Neural progenitor cell (in vitro differentiated cells): ENCODE measurements around the gene PPM1F.

Experiments used
- CTCF ChIP-seq: fragments of 200-600 bp; sonication (generic); IDR thresholded peaks from 2 replicates; pipeline ENCODE4 v1.5.1; 2017; ENCODE audit warnings: antibody characterized with exemption, mild to moderate bottlenecking
- EZH2 ChIP-seq: fragments of 200-600 bp; sonication (generic); IDR thresholded peaks from 2 replicates; pipeline ENCODE4 v1.6.1; 2017; ENCODE audit warnings: antibody characterized with exemption, mild to moderate bottlenecking, moderate library complexity

GRCh38 chr22:21943571-21944448, 8.8 kb downstream of the PPM1F start:
- TF ChIP-seq CTCF = no peak
- no peak for TF ChIP-seq EZH2
